Adrenal gland (tissue), 12 donors: Measurements from ENCODE around the gene DLG2. TPM values are rescaled to one million over a fixed set of nuclear protein-coding genes. Genes with fewer than 3 reads are reported as not detected.

Experiments
- DNase-seq, 7 donors: peaks; one replicate each; pipeline ENCODE4 v3.0.0-alpha.2; 2019 to 2020
- H3K27ac ChIP-seq, 5 donors: fragments of 200-600 bp; sonication (generic) in 4 of 5; 1 replicate in 3 of 5; 2 replicates in 2 of 5; pipeline versions ENCODE4 v1.5.1 to v1.8.0; 2016 to 2020; ENCODE audit warnings: mild to moderate bottlenecking in 1 of 5
- H3K27me3 ChIP-seq: fragments of 200-600 bp; 2 replicates; pipeline ENCODE4 v1.8.0; 2021
- H3K36me3 ChIP-seq, 2 donors: fragments of 200-600 bp; replicated peaks in 1 of 2; 1 replicate in 1 of 2; 2 replicates in 1 of 2; pipeline versions ENCODE4 v1.5.1 to v1.8.0; 2018 to 2022
- H3K4me1 ChIP-seq, 2 donors: fragments of 200-600 bp; replicated peaks in 1 of 2; 1 replicate in 1 of 2; 2 replicates in 1 of 2; pipeline versions ENCODE4 v1.5.1 to v1.8.0; 2018 to 2021
- H3K4me3 ChIP-seq, 4 donors: fragments of 200-600 bp; sonication (generic) in 3 of 4; one replicate each; pipeline ENCODE4 v1.5.1; 2016 to 2018
- H3K9me3 ChIP-seq, 3 donors: fragments of 200-600 bp; sonication (generic) in 1 of 3; replicated peaks in 1 of 3; 1 replicate in 2 of 3; 2 replicates in 1 of 3; pipeline versions ENCODE4 v1.5.1 to v1.8.0; 2016 to 2021
- POLR2A ChIP-seq, 2 donors: fragments of 450-650 bp; IDR thresholded peaks; one replicate each; pipeline ENCODE4 v1.6.1; 2017; ENCODE audit warnings: antibody characterized with exemption in 2 of 2, mild to moderate bottlenecking in 2 of 2, moderate library complexity in 1 of 2
- WGBS, 4 donors: extraction: QIAGEN DNeasy Blood & Tissue Kit in 2 of 4; methylation state at CpG; one replicate each; pipeline versions ENCODE4 v1.1.5 to v1.1.7; 2013 to 2017; 5-methylcytosine and 5-hydroxymethylcytosine counted together
- intact Hi-C, 2 donors: fragments of 100-400 bp; cut with DNase I; formaldehyde crosslinking; loops; one replicate each; pipeline versions ENCODE4 v1.14.1 to v1.15.0; 2022 to 2023
- polyA plus RNA-seq, 3 donors: library from polyadenylated mRNA; stranded (reverse); fragments of 200-250 nt in 2 of 3; fragments of 350-450 nt in 1 of 3; fragmentation: Illumina TruSeq in 1 of 3; extraction: RNeasy Lipid Tissue Mini Kit (QIAGEN cat#74804) in 1 of 3; gene quantifications; one replicate each; pipeline ENCODE4 v1.2.3, GENCODE V29; 2013 to 2014
- total RNA-seq, 9 donors: library from RNA; depleted of rRNA in 4 of 9; stranded (reverse); fragments of >200 nt in 4 of 9; fragments of 120-200 nt in 1 of 9; fragmentation: NEBNext Ultra II Directional in 1 of 9; extraction: Animal tissue kit (Norgen Biotek cat#: 25700) in 1 of 9; gene quantifications; one replicate each; pipeline versions ENCODE4 v1.1.0 to v1.2.4, GENCODE V29; 2013 to 2023
- TF ChIP-seq, protein P1 (sequence below), 6 experiments: fragments of 450-650 bp in 4 of 6; fragments of 200-600 bp in 2 of 6; sonication (generic) in 1 of 6; IDR thresholded peaks; 1 replicate in 5 of 6; 2 replicates in 1 of 6; pipeline versions ENCODE4 v1.5.1 to v1.8.0; 2016 to 2021; ENCODE audit warnings: antibody characterized with exemption in 6 of 6, mild to moderate bottlenecking in 2 of 6, moderate library complexity in 1 of 6
- donor health status: healthy with polysubstance abuse.
- donor health status: Bipolar disorder and iron deficiency.
- donor health status: DM: yes; HTN: yes; CAD: no.
- donor health status: DM: no; HTN: no; CAD: no.
- donor health status: DM: no; HTN: no; CAD: no.
- donor health status: DM: yes; HTN: yes; CAD: no.

The DLG2 gene
- total and polyA plus RNA-seq, 12 donors: 8.3 to 101 (median 37.5) TPM

GRCh38 chr11:84751371-84751770 is 875.8 kb downstream of the DLG2 start:
- WGBS, 4 donors: 76 to 81% (median 79%) methylated on average over 2 of the region's 2 CpGs
- Histone ChIP-seq H3K27me3 (no peaks in the 10 kb centered on the region), H3K9me3 (no peaks in the 10 kb centered on the region), H3K36me3 (no peaks in the 10 kb centered on the region), H3K4me1 (no peaks in the 10 kb centered on the region), H3K4me3 (no peak overlapping the region), H3K27ac (no peak overlapping the region)
- TF ChIP-seq POLR2A (IDR thresholded peaks at IDR 0.05): no peak
- TF ChIP-seq, protein P1, sequence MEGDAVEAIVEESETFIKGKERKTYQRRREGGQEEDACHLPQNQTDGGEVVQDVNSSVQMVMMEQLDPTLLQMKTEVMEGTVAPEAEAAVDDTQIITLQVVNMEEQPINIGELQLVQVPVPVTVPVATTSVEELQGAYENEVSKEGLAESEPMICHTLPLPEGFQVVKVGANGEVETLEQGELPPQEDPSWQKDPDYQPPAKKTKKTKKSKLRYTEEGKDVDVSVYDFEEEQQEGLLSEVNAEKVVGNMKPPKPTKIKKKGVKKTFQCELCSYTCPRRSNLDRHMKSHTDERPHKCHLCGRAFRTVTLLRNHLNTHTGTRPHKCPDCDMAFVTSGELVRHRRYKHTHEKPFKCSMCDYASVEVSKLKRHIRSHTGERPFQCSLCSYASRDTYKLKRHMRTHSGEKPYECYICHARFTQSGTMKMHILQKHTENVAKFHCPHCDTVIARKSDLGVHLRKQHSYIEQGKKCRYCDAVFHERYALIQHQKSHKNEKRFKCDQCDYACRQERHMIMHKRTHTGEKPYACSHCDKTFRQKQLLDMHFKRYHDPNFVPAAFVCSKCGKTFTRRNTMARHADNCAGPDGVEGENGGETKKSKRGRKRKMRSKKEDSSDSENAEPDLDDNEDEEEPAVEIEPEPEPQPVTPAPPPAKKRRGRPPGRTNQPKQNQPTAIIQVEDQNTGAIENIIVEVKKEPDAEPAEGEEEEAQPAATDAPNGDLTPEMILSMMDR (IDR thresholded peaks at IDR 0.05): no peak
- intact Hi-C loops: no loop called here
- DNase-seq: no peak

GRCh38 chr11:84747871-84748270 is 879.3 kb downstream of the DLG2 start:
- Histone ChIP-seq H3K4me1 (no peaks in the 10 kb centered on the region), H3K27me3 (no peaks in the 10 kb centered on the region), H3K27ac (no peak overlapping the region), H3K36me3 (no peaks in the 10 kb centered on the region), H3K9me3 (no peaks in the 10 kb centered on the region), H3K4me3 (no peak overlapping the region)
- TF ChIP-seq, protein P1 (IDR thresholded peaks at IDR 0.05): no peak
- TF ChIP-seq POLR2A (IDR thresholded peaks at IDR 0.05): no peak
- no peak for DNase-seq
- intact Hi-C loops: no loop called here
- 58 to 64% (median 62%) methylated on average over 2 of the region's 2 CpGs for WGBS, 4 donors

- intact Hi-C loops: no loop called here
- no peak for DNase-seq
Measured at GRCh38 chr11:84740050-84740449, 887.1 kb downstream of the DLG2 start.

GRCh38 chr11:84724256-84724655 is 902.9 kb downstream of the DLG2 start:
- 72 to 90% (median 82%) methylated on average over 1 of the region's 1 CpG for WGBS, 4 donors
- no peak for DNase-seq
- Histone ChIP-seq H3K4me3 (no peak overlapping the region), H3K9me3 (no peaks in the 10 kb centered on the region), H3K27ac (no peak overlapping the region), H3K36me3 (no peaks in the 10 kb centered on the region), H3K27me3 (no peaks in the 10 kb centered on the region), H3K4me1 (no peaks in the 10 kb centered on the region)
- intact Hi-C loops: no loop called here
- no peak for TF ChIP-seq POLR2A (IDR thresholded peaks at IDR 0.05)
- TF ChIP-seq, protein P1 (IDR thresholded peaks at IDR 0.05): no peak

More at GRCh38 chr11:84740050-84740449, 887.1 kb downstream of the DLG2 start:
- Histone ChIP-seq H3K27me3 (no peaks in the 10 kb centered on the region), H3K4me1 (no peaks in the 10 kb centered on the region), H3K36me3 (no peaks in the 10 kb centered on the region), H3K4me3 (no peak overlapping the region), H3K27ac (no peak overlapping the region), H3K9me3 (no peaks in the 10 kb centered on the region)
- WGBS, 4 donors: 47 to 90% (median 63%) methylated on average over 1 of the region's 1 CpG
- TF ChIP-seq, protein P1 (IDR thresholded peaks at IDR 0.05): no peak
- no peak for TF ChIP-seq POLR2A (IDR thresholded peaks at IDR 0.05)
